Adrenal gland (tissue), 5 donors: ENCODE results near the gene HS2ST1.

Experiments
- CTCF ChIP-seq, 6 experiments: fragments of 450-650 bp in 4 of 6; fragments of 200-600 bp in 2 of 6; sonication (generic) in 1 of 6; IDR thresholded peaks; 1 replicate in 5 of 6; 2 replicates in 1 of 6; pipeline versions ENCODE4 v1.5.1 to v1.8.0; 2016 to 2021; ENCODE audit warnings: antibody characterized with exemption in 6 of 6, mild to moderate bottlenecking in 2 of 6, moderate library complexity in 1 of 6
- POLR2A ChIP-seq, 2 donors: fragments of 450-650 bp; IDR thresholded peaks; one replicate each; pipeline ENCODE4 v1.6.1; 2017; ENCODE audit warnings: antibody characterized with exemption in 2 of 2, mild to moderate bottlenecking in 2 of 2, moderate library complexity in 1 of 2
- donor health status: DM: no; HTN: no; CAD: no.

GRCh38 chr1:87053446-87053845 lies 139.0 kb downstream of the HS2ST1 start:
- TF ChIP-seq CTCF (IDR thresholded peaks at IDR 0.05): no peak
- TF ChIP-seq POLR2A (IDR thresholded peaks at IDR 0.05): no peak
